ENCODE results near the gene CPN1.

CPN1 gene

GRCh38 chr10:100120550-100120949 lies 38.9 kb upstream of the CPN1 start:
- H3K4me1 ChIP-seq (ENCODE audit: insufficient read depth, low read length, poor library complexity, severe bottlenecking) = peaks cover 6% of the 10 kb centered on the region
- no peak overlapping the region for H3K9ac ChIP-seq (ENCODE audit: low read depth, low read length, poor library complexity, severe bottlenecking)
- no peaks in the 10 kb centered on the region for H3K9me2 ChIP-seq (replicated peaks; ENCODE audit: low read depth, low read length)
- H3K79me2 ChIP-seq (ENCODE audit: insufficient read depth, low read length) = no peaks in the 10 kb centered on the region
- H3K4me3 ChIP-seq (ENCODE audit: low read length, poor library complexity, severe bottlenecking) = no peak overlapping the region
- no peaks in the 10 kb centered on the region for H3F3A ChIP-seq (ENCODE audit: low read depth)
- H4K20me1 ChIP-seq (ENCODE audit: insufficient read depth, low read length, poor library complexity, severe bottlenecking) = no peaks in the 10 kb centered on the region
- no peak for TF ChIP-seq CTCF (conservative IDR thresholded peaks at IDR 0.05; ENCODE audit: low read length)
- TF ChIP-seq EZH2phosphoT487 (IDR thresholded peaks at IDR 0.05; ENCODE audit: borderline replicate concordance) = no peak
- H3K27me3 ChIP-seq (ENCODE audit: insufficient read depth, low read length, poor library complexity, severe bottlenecking) = no peaks in the 10 kb centered on the region
- no peak overlapping the region for H3K4me2 ChIP-seq (ENCODE audit: low read depth, low read length, poor library complexity, severe bottlenecking)
- no peak overlapping the region for H2AFZ ChIP-seq (ENCODE audit: low read length)
- H3K9me3 ChIP-seq (ENCODE audit: insufficient read depth, low read depth, low read length) = no peaks in the 10 kb centered on the region
- H3K36me3 ChIP-seq (ENCODE audit: insufficient read depth, low read length) = no peaks in the 10 kb centered on the region

DNA sequence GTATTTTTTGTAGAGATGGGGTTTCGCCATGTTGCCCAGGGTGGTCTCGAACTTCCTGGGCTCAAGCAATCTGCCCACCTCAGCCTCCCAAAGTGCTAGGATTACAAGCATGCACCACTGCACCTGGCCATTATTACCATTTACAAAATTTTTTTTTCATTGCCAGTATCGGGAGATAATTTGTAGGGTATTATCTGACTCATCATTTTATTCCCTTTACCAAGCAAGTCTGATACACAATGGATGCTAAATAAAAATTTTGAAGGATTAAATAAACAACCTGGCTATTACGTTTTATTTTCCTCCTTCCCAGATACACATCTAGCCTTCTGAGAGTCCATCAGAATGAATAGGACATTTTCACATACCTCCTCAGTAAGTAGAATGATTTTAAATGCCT lies 38.1 kb upstream of the CPN1 start:
- no peak for TF ChIP-seq CTCF (conservative IDR thresholded peaks at IDR 0.05; ENCODE audit: low read length)
- TF ChIP-seq EZH2phosphoT487 (IDR thresholded peaks at IDR 0.05; ENCODE audit: borderline replicate concordance) = no peak
- Histone ChIP-seq H3K27me3 (ENCODE audit: insufficient read depth, low read length, poor library complexity, severe bottlenecking) (no peaks in the 10 kb centered on the region), H3K36me3 (ENCODE audit: insufficient read depth, low read length) (no peaks in the 10 kb centered on the region), H3K9me2 (replicated peaks; ENCODE audit: low read depth, low read length) (no peaks in the 10 kb centered on the region), H3K79me2 (ENCODE audit: insufficient read depth, low read length) (no peaks in the 10 kb centered on the region), H4K20me1 (ENCODE audit: insufficient read depth, low read length, poor library complexity, severe bottlenecking) (no peaks in the 10 kb centered on the region), H3K4me3 (ENCODE audit: low read length, poor library complexity, severe bottlenecking) (no peak overlapping the region), H2AFZ (ENCODE audit: low read length) (no peak overlapping the region), H3K4me1 (ENCODE audit: insufficient read depth, low read length, poor library complexity, severe bottlenecking) (peaks cover 6% of the 10 kb centered on the region), H3F3A (ENCODE audit: low read depth) (no peaks in the 10 kb centered on the region), H3K9me3 (ENCODE audit: insufficient read depth, low read depth, low read length) (no peaks in the 10 kb centered on the region), H3K9ac (ENCODE audit: low read depth, low read length, poor library complexity, severe bottlenecking) (no peak overlapping the region), H3K4me2 (ENCODE audit: low read depth, low read length, poor library complexity, severe bottlenecking) (no peak overlapping the region)

- H3K79me2 ChIP-seq (ENCODE audit: insufficient read depth, low read length) = no peaks in the 10 kb centered on the region
- H3F3A ChIP-seq (ENCODE audit: low read depth) = no peaks in the 10 kb centered on the region
- TF ChIP-seq CTCF (conservative IDR thresholded peaks at IDR 0.05; ENCODE audit: low read length) (no peak), EZH2phosphoT487 (IDR thresholded peaks at IDR 0.05; ENCODE audit: borderline replicate concordance) (no peak)
Observed at GRCh38 chr10:100114976-100115770, 33.5 kb upstream of the CPN1 start.

More at GRCh38 chr10:100114976-100115770, 33.5 kb upstream of the CPN1 start:
- Histone ChIP-seq H3K9me3 (ENCODE audit: insufficient read depth, low read depth, low read length) (no peaks in the 10 kb centered on the region), H2AFZ (ENCODE audit: low read length) (no peak overlapping the region), H3K9ac (ENCODE audit: low read depth, low read length, poor library complexity, severe bottlenecking) (no peak overlapping the region), H3K4me3 (ENCODE audit: low read length, poor library complexity, severe bottlenecking) (no peak overlapping the region), H3K4me1 (ENCODE audit: insufficient read depth, low read length, poor library complexity, severe bottlenecking) (no peaks in the 10 kb centered on the region), H3K9me2 (replicated peaks; ENCODE audit: low read depth, low read length) (no peaks in the 10 kb centered on the region), H3K36me3 (ENCODE audit: insufficient read depth, low read length) (no peaks in the 10 kb centered on the region), H4K20me1 (ENCODE audit: insufficient read depth, low read length, poor library complexity, severe bottlenecking) (no peaks in the 10 kb centered on the region), H3K27me3 (ENCODE audit: insufficient read depth, low read length, poor library complexity, severe bottlenecking) (no peaks in the 10 kb centered on the region), H3K4me2 (ENCODE audit: low read depth, low read length, poor library complexity, severe bottlenecking) (no peak overlapping the region)
